T-cell (primary cell): ENCODE measurements around the gene EED. TPM values are rescaled to one million over a fixed set of nuclear protein-coding genes. Genes with fewer than 3 reads are reported as not detected.
"Not testable (repeated sequence)": the region's sequence is repeated elsewhere in the genome, so short reads cannot be mapped to it uniquely, and the experiment has no call there.

Experiments used
- ATAC-seq, 4 experiments: fragments of 200-7000 bp in 3 of 4; fragments of 150-1000 bp in 1 of 4; cut with Tn5 transposase; replicated peaks in 1 of 4; 1 replicate in 3 of 4; 2 replicates in 1 of 4; pipeline ENCODE4 v1.10.0; 2021; ENCODE audit warnings: moderate library complexity in 3 of 4, mild to moderate bottlenecking in 2 of 4, moderate number of reproducible peaks in 1 of 4
- CTCF ChIA-PET, 2 donors: fragments of 300-600 bp; sonication (Branson Sonifier 250); formaldehyde crosslinking; loops; one replicate each; lab custom pipeline; 2022; ENCODE audit warnings: antibody characterized with exemption in 2 of 2; lab: Charles Lee
- POLR2A ChIA-PET, 2 donors: fragments of 300-600 bp; sonication (Branson Sonifier 250); formaldehyde crosslinking; loops; one replicate each; lab custom pipeline; 2022; ENCODE audit warnings: antibody characterized with exemption in 2 of 2; lab: Charles Lee
- DNase-seq, 35 experiments: peaks; one replicate each; pipeline versions ENCODE4 v3.0.0 to v3.0.0-alpha.2; 2013 to 2023
- H3K27ac ChIP-seq: one replicate; pipeline ENCODE4 v1.5.1; 2013; ENCODE audit warnings: low read length
- H3K27me3 ChIP-seq, 2 experiments: replicated peaks in 1 of 2; 1 replicate in 1 of 2; 2 replicates in 1 of 2; pipeline versions ENCODE4 v1.6.1 to v1.7.0; 2013; ENCODE audit warnings: low read length in 1 of 2, mixed read lengths in 1 of 2; ENCODE audit not compliant: control insufficient read depth in 2 of 2, insufficient read depth in 2 of 2; ENCODE audit errors: extremely low read depth in 1 of 2
- H3K36me3 ChIP-seq, 2 donors: 1 replicate in 1 of 2; 2 replicates in 1 of 2; pipeline versions ENCODE4 v1.6.1 to v1.7.0; 2013; ENCODE audit warnings: low read length in 1 of 2; ENCODE audit not compliant: control insufficient read depth in 2 of 2, insufficient read depth in 1 of 2; ENCODE audit errors: extremely low read depth in 1 of 2
- H3K4me1 ChIP-seq, 2 experiments: 1 replicate in 1 of 2; 2 replicates in 1 of 2; pipeline versions ENCODE4 v1.6.1 to v1.7.0; 2013; ENCODE audit warnings: low read length in 2 of 2, mixed read lengths in 1 of 2; ENCODE audit not compliant: insufficient read depth in 2 of 2, control insufficient read depth in 1 of 2; ENCODE audit errors: extremely low read depth in 1 of 2
- H3K4me3 ChIP-seq, 2 donors: 1 replicate in 1 of 2; 2 replicates in 1 of 2; pipeline versions ENCODE4 v1.5.1 to v1.7.0; 2013; ENCODE audit warnings: mild to moderate bottlenecking in 2 of 2, low read length in 1 of 2, moderate library complexity in 1 of 2; ENCODE audit not compliant: control insufficient read depth in 1 of 2; ENCODE audit errors: extremely low read depth in 1 of 2
- H3K9me3 ChIP-seq: 2 replicates; pipeline ENCODE4 v1.7.0; 2013
- H3K27ac Mint-ChIP-seq, 2 donors: one replicate each; pipeline ENCODE4 v1.8.0; 2020 to 2021; ENCODE audit warnings: mild to moderate bottlenecking in 2 of 2, mixed read lengths in 2 of 2
- H3K27me3 Mint-ChIP-seq, 2 donors: one replicate each; pipeline ENCODE4 v1.8.0; 2021 to 2022; ENCODE audit warnings: mixed read lengths in 2 of 2
- H3K36me3 Mint-ChIP-seq: one replicate; pipeline ENCODE4 v1.8.0; 2021; ENCODE audit warnings: mixed read lengths
- H3K4me1 Mint-ChIP-seq, 3 donors: one replicate each; pipeline ENCODE4 v1.8.0; 2020 to 2022; ENCODE audit warnings: mixed read lengths in 3 of 3, mild to moderate bottlenecking in 1 of 3
- H3K4me3 Mint-ChIP-seq, 3 donors: one replicate each; pipeline ENCODE4 v1.8.0; 2020 to 2022; ENCODE audit warnings: mild to moderate bottlenecking in 3 of 3, mixed read lengths in 3 of 3, moderate library complexity in 3 of 3
- H3K9me3 Mint-ChIP-seq, 3 donors: one replicate each; pipeline ENCODE4 v1.8.0; 2020 to 2022; ENCODE audit warnings: mixed read lengths in 3 of 3
- WGBS: methylation state at CpG from one replicate; pipeline ENCODE4 v1.1.5; 2013; ENCODE audit warnings: missing lambda C conversion rate; ENCODE audit not compliant: insufficient coverage; 5-methylcytosine and 5-hydroxymethylcytosine counted together
- total RNA-seq, 35 experiments: library from RNA in 6 of 35; stranded (reverse) in 6 of 35; fragments of 120-200 nt in 1 of 35; gene quantifications; one replicate each; pipeline versions ENCODE4 v1.2.1 to v1.2.4 and lab custom pipeline; 2013 to 2026

EED gene
- total RNA-seq, 5 donors from 2014 or later (not counting 1 experiment from before 2014, with no cell fraction given) = 31.6 to 37.6 (median 35.7) TPM

DNA sequence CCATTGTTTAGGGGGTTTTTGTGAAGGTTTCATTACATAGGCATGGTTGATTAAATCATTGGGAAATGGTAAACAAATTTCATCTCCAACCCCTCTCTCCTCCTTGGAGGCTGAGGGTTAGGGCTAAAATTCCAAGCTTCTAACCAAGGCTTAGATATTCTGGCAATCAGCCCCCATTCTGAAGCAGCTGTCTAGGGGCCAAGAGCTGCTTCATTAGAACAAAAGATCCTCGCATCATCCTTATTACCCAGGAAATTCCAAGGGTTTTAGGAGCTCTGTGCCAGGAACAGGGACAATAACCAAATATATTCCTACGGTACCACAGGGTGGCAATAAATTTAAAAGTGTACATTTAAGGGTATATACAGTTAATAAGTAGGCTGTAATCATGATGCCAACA lies 22.5 kb upstream of the EED start:
- H3K27me3 Mint-ChIP-seq = peaks cover 11 to 19% of the 10 kb centered on the region in 2 donors
- H3K4me1 Mint-ChIP-seq = peaks cover 10 to 13% (median 11%) of the 10 kb centered on the region in 3 donors
- peaks cover 0 to 6% (median 4%) of the 10 kb centered on the region in 3 donors for H3K9me3 Mint-ChIP-seq
- Histone ChIP-seq H3K9me3 (no peaks in the 10 kb centered on the region), H3K27me3 (peaks cover 0 to 2% of the 10 kb centered on the region in 2 experiments), H3K36me3 (no peaks in the 10 kb centered on the region), H3K4me3 (no peak overlapping the region), H3K27ac (no peak overlapping the region), H3K4me1 (peaks cover 0 to 8% of the 10 kb centered on the region in 2 experiments)
- POLR2A ChIA-PET = interaction anchor here in 1 of 2 donors (0.6 kb wide), 1 partner anchor 9 kb away, joined by 4 read pairs; no protein-coding TSS in a partner anchor
- CTCF ChIA-PET = interaction anchor here in 1 of 2 donors (0.9 to 1.7 kb wide), 3 partner anchors 18 to 181 kb away, joined by 3 to 12 read pairs (median 3); no protein-coding TSS in a partner anchor
- no peak overlapping the region for H3K4me3 Mint-ChIP-seq
- ATAC-seq (no peak), DNase-seq (no peak)
- H3K27ac Mint-ChIP-seq = no peak overlapping the region
- no CpG with 5 or more reads among the region's 2 CpGs for WGBS
- peaks cover 4% of the 10 kb centered on the region for H3K36me3 Mint-ChIP-seq

DNA sequence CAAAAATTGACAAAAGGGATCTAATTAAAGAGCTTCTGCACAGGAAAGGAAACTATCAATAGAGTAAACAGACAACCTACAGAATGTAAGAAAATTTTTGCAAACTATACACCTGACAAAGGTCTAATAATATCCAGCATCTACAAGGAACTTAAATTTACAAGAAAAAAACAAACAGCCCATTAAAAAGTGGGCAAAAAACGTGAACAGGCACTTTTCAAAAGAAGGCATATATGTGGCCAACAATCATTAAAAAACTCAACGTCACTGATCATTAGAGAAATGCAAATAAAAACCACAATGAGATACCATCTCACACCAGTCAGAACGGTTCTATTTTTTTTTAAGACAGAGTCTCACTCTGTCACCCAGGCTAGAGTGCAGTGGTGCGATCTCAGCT lies 20.0 kb upstream of the EED start:
- DNase-seq, H3K4me1 ChIP-seq, H3K36me3 Mint-ChIP-seq, H3K4me3 ChIP-seq, H3K27ac Mint-ChIP-seq, H3K4me3 Mint-ChIP-seq, H3K27me3 ChIP-seq, H3K27ac ChIP-seq, ATAC-seq, POLR2A ChIA-PET, H3K9me3 Mint-ChIP-seq, H3K36me3 ChIP-seq, H3K9me3 ChIP-seq, H3K4me1 Mint-ChIP-seq: not testable (repeated sequence)
- CTCF ChIA-PET = interaction anchor here in 1 of 2 donors (1.4 kb wide), 1 partner anchor 183 kb away, joined by 3 read pairs; no protein-coding TSS in a partner anchor
- 39% methylated on average over 4 of the region's 4 CpGs for WGBS
- H3K27me3 Mint-ChIP-seq = peaks cover 11 to 14% of the 10 kb centered on the region in 2 donors

DNA sequence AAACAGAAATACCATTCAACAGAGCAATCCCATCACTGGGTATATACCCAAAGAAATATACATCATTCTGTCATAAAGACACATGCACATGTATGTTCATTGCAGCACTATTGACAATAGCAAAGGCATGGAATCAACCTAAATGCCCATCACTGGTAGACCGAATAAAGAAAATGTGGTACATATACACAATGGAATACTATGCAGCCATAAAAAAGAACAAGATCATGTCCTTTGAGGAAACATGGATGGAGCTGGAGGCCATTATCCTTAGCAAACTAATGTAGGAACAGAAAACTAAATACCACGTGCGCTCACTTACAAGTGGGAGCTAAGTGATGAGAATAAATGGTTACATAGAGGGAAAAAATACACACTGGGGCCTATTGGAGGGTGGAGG lies 19.2 kb upstream of the EED start:
- H3K27me3 Mint-ChIP-seq = peaks cover 8 to 14% of the 10 kb centered on the region in 2 donors
- WGBS = 100% methylated on average over 2 of the region's 3 CpGs
- H3K4me3 ChIP-seq, ATAC-seq, H3K4me1 Mint-ChIP-seq, H3K9me3 ChIP-seq, H3K27me3 ChIP-seq, H3K27ac ChIP-seq, H3K4me3 Mint-ChIP-seq, H3K36me3 Mint-ChIP-seq, CTCF ChIA-PET, POLR2A ChIA-PET, H3K36me3 ChIP-seq, H3K9me3 Mint-ChIP-seq, DNase-seq, H3K27ac Mint-ChIP-seq, H3K4me1 ChIP-seq: not testable (repeated sequence)

DNA sequence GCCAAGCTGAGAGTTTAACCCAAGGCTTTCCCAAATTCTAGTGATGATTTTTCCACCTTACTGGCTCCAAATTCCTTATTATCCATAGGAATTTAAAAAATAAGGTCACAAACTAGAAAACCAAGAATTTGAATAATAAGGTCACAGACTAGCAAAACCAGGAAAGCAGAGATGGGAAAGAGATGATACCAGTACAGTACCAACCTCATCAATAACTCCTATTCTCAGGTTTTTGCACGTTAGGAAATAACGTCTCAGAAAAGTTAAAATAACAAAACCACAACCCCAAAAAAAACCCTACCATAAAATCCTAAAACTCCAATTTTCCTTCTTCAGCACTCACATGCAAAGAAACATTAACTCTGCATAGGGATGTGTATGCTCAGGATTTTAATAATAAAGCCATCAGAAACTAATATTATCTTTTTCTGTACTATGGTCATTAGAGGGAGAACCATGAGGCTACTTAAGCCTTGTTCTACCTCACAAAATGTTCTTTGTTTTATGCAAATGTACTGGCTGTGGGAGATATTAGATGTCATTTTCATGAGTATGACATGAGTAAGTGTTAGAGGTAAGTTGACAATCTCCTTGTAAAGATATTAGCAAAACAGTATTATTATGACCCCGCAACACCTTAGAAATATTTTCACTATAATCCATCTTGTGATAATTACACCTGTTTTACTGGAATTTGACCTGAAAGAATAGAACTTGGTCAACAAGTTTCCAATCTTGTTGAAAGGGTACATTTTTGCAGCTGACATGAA lies 16.1 kb upstream of the EED start:
- DNase-seq = no peak
- Mint-ChIP-seq H3K4me3 (no peak overlapping the region), H3K27ac (no peak overlapping the region), H3K36me3 (peaks cover 4% of the 10 kb centered on the region), H3K9me3 (peaks cover 0 to 6% (median 4%) of the 10 kb centered on the region in 3 donors), H3K4me1 (no peaks in the 10 kb centered on the region), H3K27me3 (peaks cover 2 to 3% of the 10 kb centered on the region in 2 donors)
- CTCF ChIA-PET = no interaction called here
- Histone ChIP-seq H3K9me3 (no peaks in the 10 kb centered on the region), H3K4me3 (no peak overlapping the region), H3K36me3 (no peaks in the 10 kb centered on the region), H3K4me1 (peaks cover 0 to 2% of the 10 kb centered on the region in 2 experiments), H3K27ac (no peak overlapping the region), H3K27me3 (no peaks in the 10 kb centered on the region)
- no CpG with 5 or more reads among the region's 3 CpGs for WGBS
- ATAC-seq = no peak
- POLR2A ChIA-PET = no interaction called here

DNA sequence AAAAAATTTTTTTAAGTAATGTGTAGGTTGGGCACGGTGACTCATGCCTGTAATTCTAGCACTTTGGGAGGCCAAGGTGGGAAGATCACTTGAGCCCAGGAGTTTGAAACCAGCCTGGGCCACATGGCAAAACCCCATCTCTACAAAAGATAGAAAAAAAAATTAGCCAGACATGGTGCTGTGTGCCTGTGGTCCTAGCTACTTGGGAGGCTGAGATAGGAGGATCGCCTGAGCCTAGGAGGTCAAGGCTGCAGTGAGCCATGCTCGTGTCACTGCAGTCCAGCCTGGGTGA lies 15.6 kb upstream of the EED start:
- CTCF ChIA-PET, H3K4me1 Mint-ChIP-seq, POLR2A ChIA-PET, H3K27ac ChIP-seq, H3K9me3 Mint-ChIP-seq, H3K9me3 ChIP-seq, H3K4me3 Mint-ChIP-seq, DNase-seq, H3K4me1 ChIP-seq, ATAC-seq, H3K27ac Mint-ChIP-seq, H3K27me3 ChIP-seq, H3K4me3 ChIP-seq, H3K36me3 Mint-ChIP-seq, H3K27me3 Mint-ChIP-seq, H3K36me3 ChIP-seq: not testable (repeated sequence)
- no CpG with 5 or more reads among the region's 3 CpGs for WGBS

DNA sequence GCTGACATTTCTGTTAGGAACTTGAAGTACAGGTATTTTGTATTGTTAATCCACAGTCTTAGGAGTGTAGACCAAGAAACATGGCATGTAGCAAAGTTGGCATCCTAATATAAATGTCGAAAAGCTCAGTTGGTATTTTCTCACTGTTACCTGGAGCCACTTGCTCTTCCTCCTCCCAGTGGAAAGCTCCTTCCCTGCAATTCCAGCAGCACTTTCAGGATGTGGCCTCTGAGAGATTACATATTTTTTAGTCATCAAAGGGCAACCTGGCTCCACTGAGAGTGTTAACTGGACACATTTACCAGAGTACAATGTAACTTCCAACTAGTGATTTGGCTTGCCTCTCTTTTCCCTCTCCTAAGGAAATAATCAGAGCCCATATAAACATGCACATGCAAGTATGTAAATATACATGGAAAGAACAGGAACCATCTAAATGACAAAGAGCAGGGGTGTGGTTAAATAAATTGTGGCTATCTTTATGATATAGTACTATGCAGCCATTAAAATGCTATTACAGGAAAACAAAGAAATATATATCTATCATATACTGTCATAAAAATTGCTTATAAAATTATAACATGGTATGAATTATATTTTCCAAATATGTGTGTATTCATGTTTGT lies 14.3 kb upstream of the EED start:
- Histone ChIP-seq H3K27ac (no peak overlapping the region), H3K4me3 (no peak overlapping the region), H3K27me3 (no peaks in the 10 kb centered on the region), H3K9me3 (no peaks in the 10 kb centered on the region), H3K36me3 (no peaks in the 10 kb centered on the region), H3K4me1 (peaks cover 0 to 2% of the 10 kb centered on the region in 2 experiments)
- H3K4me3 Mint-ChIP-seq = no peak overlapping the region
- WGBS = 100% methylated on average over 1 of the region's 1 CpG
- ChIA-PET CTCF (interaction anchor here in 1 of 2 donors (1.4 kb wide), 1 partner anchor 12 kb away, joined by 4 read pairs; no protein-coding TSS in a partner anchor), POLR2A (interaction anchor here (0.6 to 0.7 kb wide), 3 partner anchors 8 to 189 kb away, joined by 3 to 4 read pairs (median 3); no protein-coding TSS in a partner anchor)
- H3K36me3 Mint-ChIP-seq = no peaks in the 10 kb centered on the region
- no peaks in the 10 kb centered on the region for H3K4me1 Mint-ChIP-seq
- no peak for DNase-seq
- H3K27ac Mint-ChIP-seq = no peak overlapping the region
- no peak for ATAC-seq
- H3K27me3 Mint-ChIP-seq = peaks cover 2 to 3% of the 10 kb centered on the region in 2 donors
- H3K9me3 Mint-ChIP-seq = no peaks in the 10 kb centered on the region
